GM18517 (cell line): ENCODE data around the gene SH3BGRL2.
"Not testable (repeated sequence)": the region's sequence is repeated elsewhere in the genome, so short reads cannot be mapped to it uniquely, and the experiment has no call there.

ENCODE experiments used
- ATAC-seq: cut with Tn5 transposase; IDR thresholded peaks from one replicate; pipeline ENCODE4 v1.9.1; 2021; ENCODE audit warnings: mild to moderate bottlenecking, moderate library complexity; ENCODE audit not compliant: unreplicated experiment

Gene SH3BGRL2

GRCh38 chr6:79734374-79734773 is 103.2 kb downstream of the SH3BGRL2 start:
- ATAC-seq: no peak

GRCh38 chr6:79735183-79735582 is 104.1 kb downstream of the SH3BGRL2 start:
- no peak for ATAC-seq

- ATAC-seq: no peak
Observed at GRCh38 chr6:79737172-79737571, 106.0 kb downstream of the SH3BGRL2 start.

- no peak for ATAC-seq
Observed at GRCh38 chr6:79742030-79742429, 110.9 kb downstream of the SH3BGRL2 start.

- ATAC-seq: not testable (repeated sequence)
Observed at GRCh38 chr6:79745282-79745681, 114.2 kb downstream of the SH3BGRL2 start.

GRCh38 chr6:79746325-79746724 is 115.2 kb downstream of the SH3BGRL2 start:
- not testable (repeated sequence) for ATAC-seq

- no peak for ATAC-seq
Observed at GRCh38 chr6:79750806-79751205, 119.7 kb downstream of the SH3BGRL2 start.
